ENCODE measurements around the gene MMP21.

DNA sequence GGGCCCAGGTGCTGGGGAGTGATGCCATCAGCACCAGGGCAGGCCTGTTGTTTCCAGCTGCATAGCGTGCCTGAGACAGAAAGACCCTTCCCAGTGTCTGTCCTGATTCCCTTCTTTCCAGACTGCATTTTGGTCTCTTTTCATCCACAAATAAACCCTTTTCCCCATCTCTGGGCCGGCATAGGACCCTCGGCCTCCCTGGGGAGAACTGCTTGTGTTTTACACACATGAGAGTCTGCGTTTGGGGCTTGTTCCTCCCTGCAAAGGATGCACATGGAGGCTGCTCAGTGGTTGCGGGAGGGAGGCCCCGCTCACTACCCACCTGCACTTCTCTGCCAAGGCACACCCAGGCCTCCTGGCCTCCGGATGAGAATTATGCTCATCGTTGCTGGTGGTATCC is 5.8 kb upstream of the MMP21 start:
- TF ChIP-seq, protein P1, sequence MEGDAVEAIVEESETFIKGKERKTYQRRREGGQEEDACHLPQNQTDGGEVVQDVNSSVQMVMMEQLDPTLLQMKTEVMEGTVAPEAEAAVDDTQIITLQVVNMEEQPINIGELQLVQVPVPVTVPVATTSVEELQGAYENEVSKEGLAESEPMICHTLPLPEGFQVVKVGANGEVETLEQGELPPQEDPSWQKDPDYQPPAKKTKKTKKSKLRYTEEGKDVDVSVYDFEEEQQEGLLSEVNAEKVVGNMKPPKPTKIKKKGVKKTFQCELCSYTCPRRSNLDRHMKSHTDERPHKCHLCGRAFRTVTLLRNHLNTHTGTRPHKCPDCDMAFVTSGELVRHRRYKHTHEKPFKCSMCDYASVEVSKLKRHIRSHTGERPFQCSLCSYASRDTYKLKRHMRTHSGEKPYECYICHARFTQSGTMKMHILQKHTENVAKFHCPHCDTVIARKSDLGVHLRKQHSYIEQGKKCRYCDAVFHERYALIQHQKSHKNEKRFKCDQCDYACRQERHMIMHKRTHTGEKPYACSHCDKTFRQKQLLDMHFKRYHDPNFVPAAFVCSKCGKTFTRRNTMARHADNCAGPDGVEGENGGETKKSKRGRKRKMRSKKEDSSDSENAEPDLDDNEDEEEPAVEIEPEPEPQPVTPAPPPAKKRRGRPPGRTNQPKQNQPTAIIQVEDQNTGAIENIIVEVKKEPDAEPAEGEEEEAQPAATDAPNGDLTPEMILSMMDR (conservative IDR thresholded peaks at IDR 0.05 in 1 of 2, IDR thresholded peaks at IDR 0.05 in 1 of 2; ENCODE audit: low read depth in 1 of 2, low read length in 2 of 2) = no peak
- TF ChIP-seq EZH2 (IDR thresholded peaks at IDR 0.05; ENCODE audit: low read length, missing control alignments) = no peak
